Neutrophil (primary cell): ENCODE results near the gene MERTK.

Source experiments
- H3K27ac ChIP-seq: fragments of 200-600 bp; sonication (generic); 2 replicates; pipeline ENCODE4 v1.5.1; 2016; ENCODE audit warnings: mild to moderate bottlenecking, moderate library complexity
- H3K27me3 ChIP-seq: fragments of 200-600 bp; sonication (generic); 2 replicates; pipeline ENCODE4 v1.6.0; 2016; ENCODE audit warnings: mild to moderate bottlenecking
- H3K36me3 ChIP-seq: fragments of 200-600 bp; sonication (generic); 2 replicates; pipeline ENCODE4 v1.5.1; 2017
- H3K4me1 ChIP-seq, 2 experiments: fragments of 200-600 bp in 1 of 2; sonication (generic) in 1 of 2; 1 replicate in 1 of 2; 2 replicates in 1 of 2; pipeline versions ENCODE4 v1.5.1 to v1.6.1; 2013 to 2016; ENCODE audit warnings: low read depth in 1 of 2, low read length in 1 of 2, mild to moderate bottlenecking in 1 of 2, moderate library complexity in 1 of 2; ENCODE audit not compliant: control insufficient read depth in 1 of 2, insufficient read depth in 1 of 2
- H3K4me3 ChIP-seq, 2 experiments: fragments of 200-600 bp in 1 of 2; sonication (generic) in 1 of 2; 1 replicate in 1 of 2; 2 replicates in 1 of 2; pipeline ENCODE4 v1.5.1; 2013 to 2016; ENCODE audit warnings: low read depth in 1 of 2, low read length in 1 of 2, mild to moderate bottlenecking in 1 of 2, moderate library complexity in 1 of 2
- H3K9me3 ChIP-seq: fragments of 200-600 bp; sonication (generic); 2 replicates; pipeline ENCODE4 v1.5.1; 2016
- CTCF ChIP-seq: fragments of 200-600 bp; sonication (generic); IDR thresholded peaks from 2 replicates; pipeline ENCODE4 v1.5.1; 2016; ENCODE audit warnings: antibody characterized with exemption

MERTK gene

GRCh38 chr2:111946294-111947114 is 48.1 kb downstream of the MERTK start:
- no peak for TF ChIP-seq CTCF
- H3K27me3 ChIP-seq = no peaks in the 10 kb centered on the region
- no peak overlapping the region for H3K4me3 ChIP-seq
- no peaks in the 10 kb centered on the region for H3K4me1 ChIP-seq
- H3K9me3 ChIP-seq = no peaks in the 10 kb centered on the region
- no peak overlapping the region for H3K27ac ChIP-seq
- no peaks in the 10 kb centered on the region for H3K36me3 ChIP-seq

GRCh38 chr2:111947219-111947618 is 48.8 kb downstream of the MERTK start:
- H3K9me3 ChIP-seq = no peaks in the 10 kb centered on the region

GRCh38 chr2:111948832-111949231 is 50.4 kb downstream of the MERTK start:
- Histone ChIP-seq H3K4me3 (no peak overlapping the region), H3K27me3 (no peaks in the 10 kb centered on the region), H3K4me1 (no peaks in the 10 kb centered on the region), H3K36me3 (no peaks in the 10 kb centered on the region), H3K9me3 (no peaks in the 10 kb centered on the region), H3K27ac (no peak overlapping the region)
- TF ChIP-seq CTCF = no peak

More at GRCh38 chr2:111947219-111947618, 48.8 kb downstream of the MERTK start:
- Histone ChIP-seq H3K27me3 (no peaks in the 10 kb centered on the region), H3K4me3 (no peak overlapping the region), H3K27ac (no peak overlapping the region), H3K4me1 (no peaks in the 10 kb centered on the region), H3K36me3 (no peaks in the 10 kb centered on the region)
- no peak for TF ChIP-seq CTCF

GRCh38 chr2:111950236-111950635 is 51.8 kb downstream of the MERTK start:
- H3K27me3 ChIP-seq = no peaks in the 10 kb centered on the region
- peaks cover 5 to 8% of the 10 kb centered on the region in 2 experiments for H3K4me1 ChIP-seq
- H3K27ac ChIP-seq = no peak overlapping the region
- no peak for TF ChIP-seq CTCF
- no peaks in the 10 kb centered on the region for H3K9me3 ChIP-seq
- H3K4me3 ChIP-seq = no peak overlapping the region
- no peaks in the 10 kb centered on the region for H3K36me3 ChIP-seq

GRCh38 chr2:111951486-111951885 is 53.1 kb downstream of the MERTK start:
- Histone ChIP-seq H3K27ac (no peak overlapping the region), H3K9me3 (no peaks in the 10 kb centered on the region), H3K27me3 (no peaks in the 10 kb centered on the region), H3K4me1 (peaks cover 14 to 20% of the 10 kb centered on the region in 2 experiments), H3K36me3 (no peaks in the 10 kb centered on the region), H3K4me3 (no peak overlapping the region)
- no peak for TF ChIP-seq CTCF
